ENCODE data around the gene SCGB1D4. TPM values are rescaled to one million over a fixed set of nuclear protein-coding genes. Genes with fewer than 3 reads are reported as not detected.

SCGB1D4 gene
- total and polyA plus RNA-seq, 10 of the 15 experiments (the other 5 are each of a cell fraction or from before 2014, with no cell fraction given) = not detected

GRCh38 chr11:62295504-62295903 is 3.4 kb downstream of the SCGB1D4 start:
- Histone ChIP-seq H3K27me3 (replicated peaks in 1 of 2; ENCODE audit: control insufficient read depth in 2 of 2, insufficient read depth in 2 of 2, low read length in 1 of 2) (peaks cover 4 to 5% of the 10 kb centered on the region in 2 experiments), H3K4me3 (no peak overlapping the region), H3K4me2 (ENCODE audit: control insufficient read depth, insufficient read depth) (no peak overlapping the region), H3K36me3 (ENCODE audit: control insufficient read depth in 2 of 2, insufficient read depth in 2 of 2, low read length in 1 of 2) (no peaks in the 10 kb centered on the region), H4K20me1 (ENCODE audit: control insufficient read depth, insufficient read depth) (no peaks in the 10 kb centered on the region), H3K27ac (ENCODE audit: control insufficient read depth, insufficient read depth) (no peak overlapping the region), H3K79me2 (ENCODE audit: control insufficient read depth, insufficient read depth, low read length) (no peaks in the 10 kb centered on the region), H2AFZ (ENCODE audit: control insufficient read depth, low read depth, low read length) (no peak overlapping the region), H3K9me3 (replicated peaks; ENCODE audit: control insufficient read depth, insufficient read depth, low read length) (no peaks in the 10 kb centered on the region), H3K9ac (ENCODE audit: control insufficient read depth, insufficient read depth, low read length) (no peak overlapping the region), H3K4me1 (ENCODE audit: control insufficient read depth, insufficient read depth, low read length) (no peaks in the 10 kb centered on the region)
- in situ Hi-C loops (cut with MboI) = no loop called here
- ChIA-PET SMC1A (ENCODE audit: uncharacterized antibody, unreplicated experiment) (no interaction called here), RAD21 (ENCODE audit: unreplicated experiment) (no interaction called here), POLR2A (no interaction called here), CTCF (no interaction called here)
- FAIRE-seq (no peak), DNase-seq (ENCODE audit: low read depth, low spot score) (no peak), ATAC-seq (peak; percentile 61)
- TF ChIP-seq IRF4 (IDR thresholded peaks at IDR 0.05; ENCODE audit: low read depth, low read length) = peak; percentile 80
- peak; percentile 55 to 79; a peak in 3 of 4 replicates for TF ChIP-seq BHLHE40 (IDR thresholded peaks at IDR 0.05; ENCODE audit: borderline replicate concordance in 1 of 2, low read depth in 2 of 2, low read length in 1 of 2)
- TF ChIP-seq REST (IDR thresholded peaks at IDR 0.05; ENCODE audit: low read depth, low read length) = peak; percentile 86
- TF ChIP-seq JUNB (IDR thresholded peaks at IDR 0.05) = peak; percentile 47; the same call in 1 of the 2 replicates
- no peak for TF ChIP-seq ZNF207 (IDR thresholded peaks at IDR 0.05; ENCODE audit: borderline replicate concordance)
- TF ChIP-seq YBX1 (IDR thresholded peaks at IDR 0.05) = no peak
- TF ChIP-seq PKNOX1 (IDR thresholded peaks at IDR 0.05) = no peak
- 0 out of 2 replicates have a peak, but pooled peaks have one; percentile 20 for TF ChIP-seq JUND (IDR thresholded peaks at IDR 0.05; ENCODE audit: low read depth, low read length)
- WGBS (ENCODE audit: insufficient coverage, insufficient replicate concordance, low lambda C conversion rate, missing lambda C conversion rate) = 0% methylated on average over 2 of the region's 2 CpGs
- intact Hi-C loops (cut with micrococcal nuclease; ENCODE audit: unreplicated experiment) = no loop called here
- no TSS peak for BruUV-seq (replicated peaks)

All from GM12878 (cell line).